Endothelial cell of umbilical vein (primary cell): Measurements from ENCODE around the gene SFSWAP. TPM values are rescaled to one million over a fixed set of nuclear protein-coding genes. Genes with fewer than 3 reads are reported as not detected.

Experiments used
- BruUV-seq: library from RNA; stranded (reverse); fragments of 400-500 nt; replicated peaks from 2 replicates; lab custom pipeline; 2021; lab: Mats Ljungman, UMichigan
- CTCF ChIA-PET: fragments of 300-600, 350-600 bp; sonication (Branson Sonifier 250); formaldehyde crosslinking; loops from one replicate; lab custom pipeline; 2021; ENCODE audit warnings: antibody characterized with exemption, inconsistent platforms; lab: Charles Lee
- POLR2A ChIA-PET: fragments of 300-600, 350-600 bp; sonication (Branson Sonifier 250); formaldehyde crosslinking; loops from one replicate; lab custom pipeline; 2021; ENCODE audit warnings: antibody characterized with exemption, inconsistent platforms; lab: Charles Lee
- DNase-seq: peaks from one replicate; pipeline ENCODE4 v3.0.0-alpha.2; 2011; ENCODE audit warnings: low read depth, low spot score
- FAIRE-seq: peaks from 2 replicates; lab custom pipeline; 2011; peaks lifted over from hg19 to GRCh38; lab: Jason Lieb, UNC
- H2AFZ ChIP-seq: 2 replicates; pipeline ENCODE4 v1.6.0; 2012; ENCODE audit warnings: low read depth, low read length, control low read depth, inconsistent platforms
- H3K27ac ChIP-seq: 2 replicates; pipeline ENCODE4 v1.5.1; 2011; ENCODE audit warnings: low read depth, mild to moderate bottlenecking, control low read depth, low read length, moderate library complexity; ENCODE audit not compliant: insufficient read depth
- H3K27me3 ChIP-seq, 2 experiments: 2 replicates each; pipeline versions ENCODE4 v1.6.0 to v1.6.1; 2011; ENCODE audit warnings: low read length in 2 of 2, mixed read lengths in 1 of 2; ENCODE audit not compliant: control insufficient read depth in 2 of 2, insufficient read depth in 2 of 2
- H3K36me3 ChIP-seq, 2 experiments: 2 replicates in 1 of 2; 3 replicates in 1 of 2; pipeline ENCODE4 v1.5.1; 2011; ENCODE audit warnings: low read length in 2 of 2, mild to moderate bottlenecking in 1 of 2, moderate library complexity in 1 of 2; ENCODE audit not compliant: control insufficient read depth in 2 of 2, insufficient read depth in 2 of 2; ENCODE audit errors: extremely low read depth in 1 of 2
- H3K4me1 ChIP-seq: 3 replicates; pipeline ENCODE4 v1.5.1; 2011; ENCODE audit warnings: mild to moderate bottlenecking, low read length; ENCODE audit not compliant: control insufficient read depth, insufficient read depth; ENCODE audit errors: extremely low read depth
- H3K4me2 ChIP-seq: 2 replicates; pipeline ENCODE4 v1.6.1; 2011; ENCODE audit warnings: low read length, control low read depth, mixed read lengths; ENCODE audit not compliant: insufficient read depth
- H3K4me3 ChIP-seq, 3 experiments: fragments of 200-600 bp in 1 of 3; sonication (generic), shearing (Covaris generic) in 1 of 3; replicated peaks in 1 of 3; 2 replicates each; pipeline ENCODE4 v1.5.1; 2011 to 2016; ENCODE audit warnings: control low read depth in 3 of 3, low read length in 3 of 3, mild to moderate bottlenecking in 2 of 3, inconsistent platforms in 1 of 3, low read depth in 1 of 3, moderate library complexity in 1 of 3; ENCODE audit not compliant: insufficient read depth in 1 of 3
- H3K79me2 ChIP-seq: 2 replicates; pipeline ENCODE4 v1.6.0; 2012; ENCODE audit warnings: low read length, inconsistent platforms; ENCODE audit not compliant: control insufficient read depth, insufficient read depth
- H3K9ac ChIP-seq: replicated peaks from 2 replicates; pipeline ENCODE3; 2011; ENCODE audit warnings: low read length, control low read depth; ENCODE audit not compliant: insufficient read depth; ENCODE audit errors: extremely low read depth
- H3K9me1 ChIP-seq: replicated peaks from 3 replicates; pipeline ENCODE4 v1.6.0; 2011; ENCODE audit warnings: mild to moderate bottlenecking, low read length; ENCODE audit not compliant: control insufficient read depth, insufficient read depth; ENCODE audit errors: extremely low read depth
- H3K9me3 ChIP-seq: replicated peaks from 2 replicates; pipeline ENCODE4 v1.5.1; 2012; ENCODE audit warnings: low read length, inconsistent platforms; ENCODE audit not compliant: control insufficient read depth, insufficient read depth
- H4K20me1 ChIP-seq: replicated peaks from 2 replicates; pipeline ENCODE3; 2011; ENCODE audit warnings: mild to moderate bottlenecking, low read length; ENCODE audit not compliant: control insufficient read depth, insufficient read depth; ENCODE audit errors: extremely low read depth
- CTCF ChIP-seq, 2 donors: IDR thresholded peaks; 1 replicate in 1 of 2; 2 replicates in 1 of 2; pipeline ENCODE4 v1.5.1; 2011; ENCODE audit warnings: low read length in 2 of 2, mild to moderate bottlenecking in 2 of 2, moderate library complexity in 2 of 2, control low read depth in 1 of 2, inconsistent platforms in 1 of 2, low read depth in 1 of 2; ENCODE audit not compliant: insufficient read depth in 1 of 2; ENCODE audit errors: extremely low read depth in 1 of 2
- EZH2 ChIP-seq: IDR thresholded peaks from 2 replicates; pipeline ENCODE4 v1.6.1; 2012; ENCODE audit warnings: borderline replicate concordance, low read depth, mild to moderate bottlenecking, moderate library complexity, low read length, inconsistent platforms; ENCODE audit not compliant: severe bottlenecking
- FOS ChIP-seq: IDR thresholded peaks from 2 replicates; pipeline ENCODE4 v1.6.1; 2011; ENCODE audit warnings: mild to moderate bottlenecking, low read length, moderate library complexity, borderline replicate concordance; ENCODE audit not compliant: insufficient read depth
- GATA2 ChIP-seq: IDR thresholded peaks from 2 replicates; pipeline ENCODE4 v1.7.0; 2011; ENCODE audit warnings: low read depth, mild to moderate bottlenecking, moderate library complexity, mixed read lengths, low read length; ENCODE audit not compliant: insufficient read length, insufficient read depth
- JUN ChIP-seq: IDR thresholded peaks from 2 replicates; pipeline ENCODE4 v1.6.1; 2011; ENCODE audit warnings: borderline replicate concordance, low read depth; ENCODE audit not compliant: insufficient read length, insufficient read depth
- MAX ChIP-seq: IDR thresholded peaks from 2 replicates; pipeline ENCODE4 v1.6.1; 2011; ENCODE audit not compliant: insufficient read depth, insufficient read length
- MYC ChIP-seq: IDR thresholded peaks from one replicate; pipeline ENCODE4 v1.6.1; 2011; ENCODE audit warnings: mild to moderate bottlenecking, low read depth, low read length
- POLR2A ChIP-seq: IDR thresholded peaks from 2 replicates; pipeline ENCODE4 v1.6.1; 2012; ENCODE audit warnings: low read depth, mild to moderate bottlenecking, control low read depth, low read length
- POLR2AphosphoS5 ChIP-seq: IDR thresholded peaks from 2 replicates; pipeline ENCODE4 v1.6.1; 2012; ENCODE audit warnings: low read depth, mild to moderate bottlenecking, control low read depth, low read length, moderate library complexity; ENCODE audit not compliant: insufficient read depth
- dilution Hi-C: fragments of 300-500 bp; cut with MboI; formaldehyde crosslinking; loops from one replicate; pipeline ENCODE4 v1.15.0; 2019; ENCODE audit warnings: low sequenced_read_pairs; ENCODE audit not compliant: extremely low pct_ligation_motif_present
- intact Hi-C: fragments of 100-400 bp; cut with micrococcal nuclease; formaldehyde crosslinking; loops from one replicate; pipeline ENCODE4 v1.10.0; 2022
- polyA plus RNA-seq, 4 experiments: library from polyadenylated mRNA; depleted of rRNA in 3 of 4; stranded (reverse) in 3 of 4; unstranded in 1 of 4; fragments of >200 nt; gene quantifications; 2 replicates each; pipeline versions ENCODE4 v1.2.1 to v1.2.3, GENCODE V29; 2011 to 2012; ENCODE audit warnings: missing spikeins in 1 of 4
- total RNA-seq: library from RNA; stranded (reverse); gene quantifications from 2 replicates; pipeline ENCODE4 v1.2.3, GENCODE V29; 2021

SFSWAP gene
- total and polyA plus RNA-seq, 2 donors (not counting 3 experiments of a cell fraction or from before 2014, with no cell fraction given) = 38.1 to 53.3 TPM

DNA sequence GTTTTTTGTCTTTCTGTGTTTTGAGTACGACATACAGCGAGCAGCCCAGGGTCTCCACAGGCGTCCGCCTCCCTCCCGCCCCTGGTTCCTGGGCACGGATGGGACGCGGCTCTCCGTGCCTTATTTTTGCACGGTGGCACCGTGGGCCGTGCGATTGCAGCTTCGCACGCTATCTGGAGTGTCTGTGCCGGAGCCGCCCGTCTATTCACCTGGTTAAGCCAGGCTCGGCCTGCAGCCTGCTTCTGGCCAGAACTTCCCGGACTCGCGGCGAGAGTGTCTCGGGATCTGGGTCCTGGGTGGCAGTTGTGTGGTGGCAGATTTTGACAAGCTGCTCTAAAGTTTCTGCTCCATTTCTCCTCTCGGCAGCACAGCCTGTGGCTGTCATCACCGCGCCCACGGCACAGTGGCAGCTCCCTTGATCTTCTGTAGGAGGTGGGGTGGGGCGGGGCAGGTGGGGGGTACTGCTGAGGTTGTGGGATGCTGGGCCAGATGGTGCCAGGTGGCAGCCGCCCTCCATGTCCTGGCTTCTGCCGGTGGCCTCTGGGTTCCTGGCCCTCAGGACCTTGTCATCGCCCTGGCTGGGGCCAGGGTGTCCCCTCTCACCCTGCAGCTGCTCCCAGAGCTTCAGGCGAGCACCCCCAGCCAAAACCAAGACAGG lies 120.2 kb downstream of the SFSWAP start:
- H2AFZ ChIP-seq = peak overlapping the region; percentile 82
- no peak overlapping the region for H3K27ac ChIP-seq
- H3K27me3 ChIP-seq = peaks cover 0 to 6% of the 10 kb centered on the region in 2 experiments
- H4K20me1 ChIP-seq = no peaks in the 10 kb centered on the region
- BruUV-seq = no TSS peak
- FAIRE-seq (peak; percentile 63), DNase-seq (no peak)
- peaks cover 12% of the 10 kb centered on the region for H3K4me1 ChIP-seq
- no peaks in the 10 kb centered on the region for H3K9me1 ChIP-seq
- intact Hi-C loops = loop anchor here (1.0 to 5.0 kb wide), 9 partner anchors 64 to 994 kb away; partner anchors contain the start of genes EP400, RAN, SFSWAP and STX2
- no peaks in the 10 kb centered on the region for H3K36me3 ChIP-seq
- POLR2A ChIA-PET = no interaction called here
- CTCF ChIA-PET = interaction anchor here (0.7 to 2.6 kb wide), 12 partner anchors 31 to 1015 kb away, joined by 3 to 29 read pairs (median 4); no protein-coding TSS in a partner anchor
- dilution Hi-C loops = no loop called here
- H3K79me2 ChIP-seq = no peaks in the 10 kb centered on the region
- TF ChIP-seq EZH2 = peak; percentile 17
- TF ChIP-seq MAX = no peak
- H3K4me3 ChIP-seq = peak overlapping the region; percentile 30 to 53 (median 35)
- H3K4me2 ChIP-seq = peak overlapping the region; percentile 48
- no peak overlapping the region for H3K9ac ChIP-seq
- no peaks in the 10 kb centered on the region for H3K9me3 ChIP-seq

GRCh38 chr12:131831635-131832041 lies 120.7 kb downstream of the SFSWAP start:
- ChIA-PET CTCF (no interaction called here), POLR2A (no interaction called here)
- H3K36me3 ChIP-seq = no peaks in the 10 kb centered on the region
- intact Hi-C loops (loop anchor here (2.0 to 5.0 kb wide), 7 partner anchors 63 to 994 kb away; partner anchors contain the start of genes EP400, RAN, SFSWAP and STX2), dilution Hi-C loops (no loop called here)
- H3K4me3 ChIP-seq = no peak overlapping the region
- no peak overlapping the region for H3K9ac ChIP-seq
- TF ChIP-seq JUN (no peak), FOS (no peak), CTCF (IDR thresholded peaks at IDR 0.05; ENCODE audit: extremely low read depth in 1 of 2, insufficient read depth in 1 of 2, low read depth in 1 of 2, low read length in 2 of 2) (no peak), EZH2 (no peak), MAX (no peak), GATA2 (no peak), MYC (no peak), POLR2AphosphoS5 (no peak), POLR2A (no peak)
- no peaks in the 10 kb centered on the region for H3K79me2 ChIP-seq
- no peak overlapping the region for H3K27ac ChIP-seq
- H3K4me1 ChIP-seq = peaks cover 12% of the 10 kb centered on the region
- no peak overlapping the region for H2AFZ ChIP-seq
- H3K9me3 ChIP-seq = no peaks in the 10 kb centered on the region
- BruUV-seq = no TSS peak
- FAIRE-seq (no peak), DNase-seq (no peak)
- H4K20me1 ChIP-seq = no peaks in the 10 kb centered on the region
- H3K9me1 ChIP-seq = no peaks in the 10 kb centered on the region
- H3K27me3 ChIP-seq = peaks cover 0 to 4% of the 10 kb centered on the region in 2 experiments
- H3K4me2 ChIP-seq = no peak overlapping the region
